Measurements from ENCODE around the gene PTX4. TPM values are rescaled to one million over a fixed set of nuclear protein-coding genes. Genes with fewer than 3 reads are reported as not detected.

Gene PTX4
- total RNA-seq, 2 donors from 2014 or later = 0.78 TPM; not detected in 1

- TF ChIP-seq CTCF (IDR thresholded peaks at IDR 0.05) = no peak
- peaks cover 42 to 59% of the 10 kb centered on the region in 2 donors for H3K4me1 ChIP-seq (ENCODE audit: control insufficient read depth in 1 of 2, low read depth in 2 of 2)
- no peaks in the 10 kb centered on the region for H3K27me3 ChIP-seq (replicated peaks; ENCODE audit: insufficient read depth)
- ATAC-seq (ENCODE audit: insufficient number of reproducible peaks, low FRiP score, low read depth) = peak; percentile 42
- peak overlapping the region; percentile 95 to 96 for H3K27ac ChIP-seq
- peak overlapping the region; percentile 79 for H3K4me3 ChIP-seq
- peaks cover 16% of the 10 kb centered on the region for H3K36me3 ChIP-seq
- no peak for DNase-seq (ENCODE audit: low spot score)
- H3K9me3 ChIP-seq = no peaks in the 10 kb centered on the region
Measured at GRCh38 chr16:1532081-1532760, 43.5 kb upstream of the PTX4 start.

- no peak for TF ChIP-seq CTCF (IDR thresholded peaks at IDR 0.05)
- Histone ChIP-seq H3K4me1 (ENCODE audit: control insufficient read depth in 1 of 2, low read depth in 2 of 2) (peaks cover 42 to 52% of the 10 kb centered on the region in 2 donors), H3K27ac (peak overlapping the region; percentile 95 to 96), H3K36me3 (peaks cover 11% of the 10 kb centered on the region), H3K4me3 (no peak overlapping the region), H3K9me3 (no peaks in the 10 kb centered on the region), H3K27me3 (replicated peaks; ENCODE audit: insufficient read depth) (no peaks in the 10 kb centered on the region)
- ATAC-seq (ENCODE audit: insufficient number of reproducible peaks, low FRiP score, low read depth) (no peak), DNase-seq (ENCODE audit: low spot score) (no peak)
Measured at GRCh38 chr16:1531638-1531910, 42.8 kb upstream of the PTX4 start.

GRCh38 chr16:1530883-1531637, 42.3 kb upstream of the PTX4 start:
- H3K4me1 ChIP-seq (ENCODE audit: control insufficient read depth in 1 of 2, low read depth in 2 of 2) = peaks cover 37 to 47% of the 10 kb centered on the region in 2 donors
- no peak overlapping the region for H3K4me3 ChIP-seq
- ATAC-seq (ENCODE audit: insufficient number of reproducible peaks, low FRiP score, low read depth) (no peak), DNase-seq (ENCODE audit: low spot score) (no peak)
- H3K36me3 ChIP-seq = peaks cover 6% of the 10 kb centered on the region
- H3K9me3 ChIP-seq = no peaks in the 10 kb centered on the region
- no peak for TF ChIP-seq CTCF (IDR thresholded peaks at IDR 0.05)
- no peaks in the 10 kb centered on the region for H3K27me3 ChIP-seq (replicated peaks; ENCODE audit: insufficient read depth)
- H3K27ac ChIP-seq = peak overlapping the region; percentile 95 to 96

- no peak for DNase-seq (ENCODE audit: low spot score)
- H3K27me3 ChIP-seq (replicated peaks; ENCODE audit: insufficient read depth) = no peaks in the 10 kb centered on the region
- H3K36me3 ChIP-seq = no peaks in the 10 kb centered on the region
- no peak for TF ChIP-seq CTCF (IDR thresholded peaks at IDR 0.05)
- H3K27ac ChIP-seq = peak overlapping the region; percentile 43 to 96
- ATAC-seq (ENCODE audit: insufficient number of reproducible peaks, low FRiP score, low read depth) = no peak
- no peaks in the 10 kb centered on the region for H3K9me3 ChIP-seq
- no peak overlapping the region for H3K4me3 ChIP-seq
- H3K4me1 ChIP-seq (ENCODE audit: control insufficient read depth in 1 of 2, low read depth in 2 of 2) = peaks cover 30 to 41% of the 10 kb centered on the region in 2 donors
Measured at GRCh38 chr16:1530349-1530882, 41.7 kb upstream of the PTX4 start.

- Histone ChIP-seq H3K27ac (no peak overlapping the region), H3K4me3 (no peak overlapping the region), H3K4me1 (ENCODE audit: control insufficient read depth in 1 of 2, low read depth in 2 of 2) (peaks cover 20 to 27% of the 10 kb centered on the region in 2 donors), H3K36me3 (no peaks in the 10 kb centered on the region), H3K27me3 (replicated peaks; ENCODE audit: insufficient read depth) (no peaks in the 10 kb centered on the region), H3K9me3 (no peaks in the 10 kb centered on the region)
- ATAC-seq (ENCODE audit: insufficient number of reproducible peaks, low FRiP score, low read depth) (no peak), DNase-seq (ENCODE audit: low spot score) (no peak)
- no peak for TF ChIP-seq CTCF (IDR thresholded peaks at IDR 0.05)
Measured at GRCh38 chr16:1528921-1529537, 40.3 kb upstream of the PTX4 start.
